Measurements from ENCODE around the gene NHERF2.

The NHERF2 gene

DNA sequence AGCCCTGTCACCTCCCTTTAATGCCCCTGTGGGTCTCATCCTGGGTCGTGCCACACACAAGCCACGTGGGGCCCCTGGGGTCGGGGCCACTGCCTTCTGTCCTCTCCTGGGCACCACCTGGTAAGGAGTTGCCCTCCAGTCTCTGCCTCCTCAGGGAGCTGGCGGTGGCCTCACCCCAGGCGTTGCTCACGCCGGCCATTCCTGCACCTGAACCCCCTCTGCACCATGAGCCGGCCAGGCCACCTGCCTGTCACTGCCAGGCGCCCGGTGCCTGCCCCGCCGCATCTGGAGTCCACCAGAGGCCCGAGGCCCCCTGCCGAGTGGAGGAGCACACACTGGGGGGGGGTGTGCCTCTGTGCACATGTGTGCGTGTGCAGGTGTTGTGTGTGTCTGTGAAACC is 10.4 kb downstream of the NHERF2 start:
- in situ Hi-C loops (cut with MboI; ENCODE audit: low sequenced_read_pairs) = no loop called here

DNA sequence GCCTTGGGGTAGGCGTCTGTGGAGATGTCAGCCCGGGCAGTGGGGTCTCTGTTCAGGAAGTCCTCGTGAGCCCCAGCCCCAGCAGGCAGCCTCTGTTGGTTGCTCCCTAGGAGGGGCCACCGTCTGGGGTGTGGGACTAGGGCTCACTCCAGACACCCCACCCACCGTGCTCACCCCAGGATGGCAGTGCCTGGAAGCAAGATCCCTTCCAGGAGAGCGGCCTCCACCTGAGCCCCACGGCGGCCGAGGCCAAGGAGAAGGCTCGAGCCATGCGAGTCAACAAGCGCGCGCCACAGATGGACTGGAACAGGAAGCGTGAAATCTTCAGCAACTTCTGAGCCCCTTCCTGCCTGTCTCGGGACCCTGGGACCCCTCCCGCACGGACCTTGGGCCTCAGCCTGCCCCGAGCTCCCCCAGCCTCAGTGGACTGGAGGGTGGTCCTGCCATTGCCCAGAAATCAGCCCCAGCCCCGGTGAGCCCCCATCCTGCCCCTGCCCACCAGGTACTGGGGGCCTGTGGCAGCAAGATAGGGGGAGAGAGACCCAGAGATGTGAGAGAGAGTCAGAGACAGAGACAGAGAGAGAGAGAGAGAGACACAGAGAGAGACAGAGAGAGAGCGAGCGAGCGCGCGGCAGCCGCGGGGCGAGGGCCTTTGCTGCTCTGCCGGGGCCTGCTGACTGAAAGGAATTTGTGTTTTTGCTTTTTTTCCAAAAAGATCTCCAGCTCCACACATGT is 11.1 kb downstream of the NHERF2 start:
- in situ Hi-C loops (cut with MboI; ENCODE audit: low sequenced_read_pairs) = no loop called here

DNA sequence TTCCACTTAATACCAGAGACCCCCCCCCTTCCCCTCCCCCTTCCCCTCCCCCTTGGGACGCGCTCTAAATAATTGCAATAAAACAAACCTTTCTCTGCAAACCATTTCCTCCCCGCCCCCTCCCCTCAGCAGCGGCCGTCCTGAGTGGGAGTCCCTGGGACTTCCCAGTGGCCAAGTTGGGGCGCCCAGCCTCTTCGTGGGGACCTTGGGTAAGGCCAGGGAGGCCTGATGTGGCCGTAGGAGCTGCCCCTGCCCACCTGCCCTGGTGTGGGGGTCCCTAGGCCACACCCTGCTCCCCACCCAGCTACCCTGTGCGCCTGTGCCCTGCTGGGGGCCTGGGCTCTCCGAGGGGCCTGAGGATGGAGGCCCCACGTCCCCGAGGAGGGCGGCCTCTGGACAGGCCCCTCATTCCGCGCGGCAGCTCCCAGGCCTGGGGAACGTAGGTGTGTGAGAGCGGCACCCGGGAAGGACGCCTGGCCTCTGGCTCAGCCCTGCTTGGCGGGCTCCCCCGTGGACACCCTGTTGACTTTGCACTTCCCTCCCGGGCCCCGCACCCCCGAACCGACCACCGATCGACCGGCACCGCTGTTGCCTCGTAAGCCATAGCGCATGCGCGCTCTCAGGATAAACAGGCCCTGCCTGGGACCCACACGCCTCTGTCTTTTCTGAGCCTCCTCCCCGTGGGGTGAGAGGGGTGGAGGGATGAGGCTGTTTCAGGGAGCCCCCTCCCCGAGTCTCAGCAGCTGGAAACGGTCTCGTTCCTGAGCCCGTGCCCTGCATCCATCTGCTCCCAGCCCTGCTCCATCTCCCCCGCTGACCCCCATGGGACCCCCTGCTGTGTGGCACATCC is 11.9 kb downstream of the NHERF2 start:
- in situ Hi-C loops (cut with MboI; ENCODE audit: low sequenced_read_pairs) = no loop called here

DNA sequence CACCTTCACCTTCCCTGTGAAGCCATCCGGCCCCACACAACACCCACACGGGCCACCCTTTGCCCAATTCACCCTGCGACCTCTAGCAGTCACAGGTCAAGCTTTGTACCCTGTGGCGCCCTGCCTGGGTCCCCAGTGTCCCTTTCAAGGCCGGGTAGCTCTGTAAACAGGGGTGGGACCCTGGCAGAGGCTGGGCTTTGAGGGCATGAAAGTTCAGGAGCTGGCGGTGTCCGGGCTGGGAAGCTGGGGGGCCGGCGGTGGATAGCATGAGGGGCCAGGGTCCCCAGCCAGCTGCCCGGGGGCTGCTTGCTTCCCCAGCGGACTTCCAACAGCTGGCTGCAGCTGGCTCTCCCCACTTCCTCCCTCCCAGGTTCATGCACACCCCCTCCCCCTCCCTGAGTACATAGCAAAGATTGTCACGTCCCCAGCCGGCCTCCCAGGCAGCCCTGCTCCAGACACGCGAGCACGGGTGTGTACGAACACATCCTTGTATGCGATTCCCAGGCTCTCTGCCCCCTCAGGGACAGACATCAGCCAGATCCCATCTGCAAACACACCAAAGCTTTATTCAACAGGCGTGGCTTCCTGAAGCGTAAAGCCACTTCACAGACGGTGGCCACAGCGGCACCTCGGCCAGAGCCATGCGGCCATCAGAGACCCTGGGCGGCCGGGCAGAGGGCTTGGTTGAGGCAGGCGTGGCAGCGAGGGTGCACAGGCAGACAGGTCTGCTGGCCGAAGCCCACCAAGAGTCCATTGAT is 12.8 kb downstream of the NHERF2 start:
- in situ Hi-C loops (cut with MboI; ENCODE audit: low sequenced_read_pairs) = no loop called here

DNA sequence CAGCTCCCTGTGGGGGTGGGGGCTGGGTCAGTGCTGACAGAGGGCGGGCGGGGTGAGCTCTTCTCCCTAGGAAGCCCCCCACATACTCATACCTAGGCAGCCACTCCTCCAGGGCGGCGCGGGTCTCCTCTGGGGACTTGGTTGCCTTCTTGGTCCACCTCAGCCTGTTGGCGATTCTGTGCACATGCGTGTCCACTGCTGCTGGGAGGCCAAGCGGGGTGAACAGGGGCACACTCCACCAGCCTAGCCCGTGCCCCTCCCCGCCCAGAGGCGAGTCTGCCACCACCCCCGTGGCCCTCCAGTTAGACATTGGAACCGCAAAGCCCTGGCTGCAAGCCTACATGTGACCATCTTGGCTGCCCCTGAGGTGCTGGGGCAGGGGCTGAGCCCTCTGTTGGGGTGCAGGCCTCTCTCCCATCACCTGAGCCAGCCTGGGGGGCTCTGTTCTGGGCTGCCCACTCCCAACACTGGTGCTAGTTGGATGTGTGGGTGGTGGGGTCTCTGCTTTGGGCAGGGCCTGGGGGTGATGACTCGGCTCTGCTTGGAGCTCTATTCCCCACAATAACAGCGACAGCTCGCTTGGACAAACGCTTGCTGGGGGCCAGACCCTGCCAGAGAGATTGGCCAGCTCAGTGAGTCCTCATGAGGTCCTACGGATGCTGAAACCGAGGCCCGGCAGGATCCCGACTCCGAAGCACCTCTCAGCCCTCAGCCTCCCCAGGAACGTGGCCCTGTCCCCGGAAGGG is 13.5 kb downstream of the NHERF2 start:
- in situ Hi-C loops (cut with MboI; ENCODE audit: low sequenced_read_pairs) = no loop called here

DNA sequence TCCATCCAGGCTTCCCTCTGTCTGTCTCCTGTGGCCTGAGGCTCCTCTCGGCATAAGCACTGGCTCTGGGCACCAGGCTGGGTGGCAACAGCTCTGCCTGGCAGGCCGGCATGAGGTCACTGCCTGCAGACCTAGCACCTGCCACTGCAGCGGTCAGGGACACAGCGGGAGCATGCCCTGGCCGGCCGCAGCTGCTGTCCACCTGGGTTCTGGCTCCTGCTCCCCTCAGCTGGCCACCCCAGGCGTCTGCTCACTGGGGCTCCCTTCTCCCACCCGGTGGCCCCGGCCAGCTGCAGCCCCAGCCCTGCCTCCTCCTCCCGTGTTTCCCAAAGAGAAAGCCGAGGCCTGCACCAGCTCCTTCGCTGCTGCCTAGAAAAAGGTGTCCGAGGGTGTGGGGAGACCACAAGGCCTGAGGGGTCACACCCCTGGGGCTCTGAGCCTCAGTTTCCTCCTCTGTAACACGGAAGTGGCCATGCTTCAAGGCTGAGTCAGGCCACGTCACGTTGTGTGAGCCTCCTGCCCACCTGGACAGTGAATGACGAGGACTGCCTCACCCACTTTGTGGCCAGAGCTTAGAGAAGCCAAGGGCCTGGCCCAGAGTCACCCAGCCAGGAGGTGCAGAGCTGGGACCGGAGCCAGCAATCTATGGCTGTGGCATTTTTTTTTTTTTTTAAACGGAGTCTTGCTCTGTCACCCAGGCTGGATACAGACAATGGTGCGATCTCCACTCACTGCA is 14.3 kb downstream of the NHERF2 start:
- in situ Hi-C loops (cut with MboI; ENCODE audit: low sequenced_read_pairs) = no loop called here

DNA sequence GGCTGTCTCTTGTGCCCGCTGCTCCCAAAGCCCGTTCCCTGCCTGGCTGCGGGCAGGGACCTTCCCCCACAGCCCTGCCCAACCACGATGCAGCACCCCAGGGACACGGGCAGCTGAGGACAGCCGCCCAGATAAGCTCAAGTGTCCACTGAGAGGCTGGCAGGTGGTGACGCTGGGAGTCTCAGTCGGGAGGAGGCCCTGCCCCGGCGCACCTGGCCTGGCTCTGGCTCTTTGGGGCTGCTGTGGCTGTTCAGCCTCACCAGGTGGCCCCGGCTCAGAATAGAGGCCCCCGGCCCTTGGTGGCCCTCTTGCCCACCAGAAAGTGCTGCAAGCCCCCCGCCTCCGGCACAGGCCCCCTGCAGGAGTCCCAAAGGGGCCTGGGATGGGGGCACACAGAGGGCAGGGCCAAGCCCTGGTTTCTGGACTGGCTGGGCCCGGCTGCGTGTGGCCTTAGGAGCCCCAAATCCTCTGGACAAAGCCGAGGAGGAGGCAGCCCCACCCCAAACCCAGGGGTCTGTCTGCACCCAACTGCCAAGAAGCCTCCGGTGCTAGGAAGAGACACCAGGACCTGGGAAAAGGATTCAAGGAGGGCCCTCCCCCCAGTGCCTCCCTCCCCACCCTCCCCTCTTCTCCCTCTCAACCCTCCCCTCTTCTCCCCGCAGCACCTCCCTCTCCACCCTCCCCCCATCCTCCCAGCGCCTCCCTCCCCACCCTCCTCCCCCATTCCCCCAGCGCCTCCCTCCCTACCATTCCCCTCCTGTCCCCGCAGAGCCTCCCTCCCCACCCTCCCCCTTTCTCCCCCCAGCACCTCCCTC is 15.7 kb downstream of the NHERF2 start:
- in situ Hi-C loops (cut with MboI; ENCODE audit: low sequenced_read_pairs) = no loop called here

DNA sequence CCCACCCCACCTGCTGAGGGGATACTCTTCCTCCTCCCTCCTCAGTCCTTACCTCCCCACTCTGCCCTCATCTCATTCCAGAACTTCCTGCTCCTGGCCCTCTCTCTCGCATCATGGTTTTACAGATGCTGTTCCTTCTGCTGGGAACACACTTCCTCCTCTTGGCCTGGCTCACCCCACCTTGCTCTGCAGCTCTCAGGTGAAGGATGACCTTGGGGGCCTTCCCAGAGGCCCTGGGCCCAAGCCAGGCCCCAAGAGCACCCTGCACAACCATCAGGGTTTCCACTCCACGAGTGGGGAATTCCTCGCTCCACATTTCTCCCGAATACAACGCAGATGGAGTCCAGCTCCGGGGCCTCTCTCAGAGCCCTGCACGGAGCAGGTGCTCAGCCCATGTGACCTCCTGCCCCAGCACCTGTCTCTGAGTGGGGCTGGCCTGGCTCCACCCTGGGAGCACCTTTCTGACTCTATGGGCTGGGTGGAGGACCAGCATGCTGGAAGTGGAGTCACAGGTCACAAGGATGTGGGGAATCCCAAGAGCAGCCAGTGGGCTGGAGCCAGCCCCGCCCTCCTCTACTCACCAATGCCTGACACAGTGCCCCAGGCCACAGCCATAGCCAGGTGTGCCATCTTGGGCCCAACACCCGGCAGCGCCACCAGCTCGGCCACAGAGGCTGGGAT is 16.4 kb downstream of the NHERF2 start:
- in situ Hi-C loops (cut with MboI; ENCODE audit: low sequenced_read_pairs) = no loop called here

DNA sequence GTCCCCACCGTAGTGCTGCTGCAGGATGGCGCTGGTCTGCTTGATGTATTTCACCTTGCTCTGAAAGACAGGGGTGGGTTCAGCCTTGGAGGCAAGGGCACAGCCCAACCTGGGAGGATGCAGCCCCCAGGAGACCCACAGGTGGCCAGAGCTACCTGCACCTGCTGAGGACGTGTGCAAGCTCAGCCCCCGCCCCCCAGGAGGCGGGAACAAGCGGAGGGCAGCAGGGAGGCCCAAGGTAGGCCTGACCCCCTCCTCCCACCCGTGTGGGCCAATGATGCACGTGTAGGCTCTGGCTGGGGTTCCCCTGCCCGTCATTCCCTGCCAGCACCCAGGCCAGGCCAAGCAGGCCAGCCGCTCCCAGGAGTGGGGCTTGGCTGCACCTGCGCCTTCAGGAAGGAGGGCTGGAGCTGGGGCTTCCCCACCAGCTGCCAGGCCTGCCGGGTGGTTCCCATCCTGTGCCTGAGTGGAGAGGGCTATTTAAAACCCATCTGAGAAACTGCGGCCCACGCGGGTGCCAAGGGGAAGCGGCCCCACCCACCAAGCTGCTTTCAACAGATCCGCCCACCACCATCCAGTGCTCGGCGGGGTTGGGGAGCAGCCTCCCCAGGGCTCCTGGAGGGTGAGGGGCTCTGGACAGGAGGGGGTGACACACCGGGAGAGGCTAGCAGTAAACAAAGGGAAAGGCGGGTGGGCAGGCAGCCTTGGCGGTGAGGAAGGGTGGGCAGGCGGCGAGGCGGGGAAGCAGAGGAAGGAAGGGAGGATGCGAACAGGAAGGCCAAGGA is 17.2 kb downstream of the NHERF2 start:
- in situ Hi-C loops (cut with MboI; ENCODE audit: low sequenced_read_pairs) = no loop called here

DNA sequence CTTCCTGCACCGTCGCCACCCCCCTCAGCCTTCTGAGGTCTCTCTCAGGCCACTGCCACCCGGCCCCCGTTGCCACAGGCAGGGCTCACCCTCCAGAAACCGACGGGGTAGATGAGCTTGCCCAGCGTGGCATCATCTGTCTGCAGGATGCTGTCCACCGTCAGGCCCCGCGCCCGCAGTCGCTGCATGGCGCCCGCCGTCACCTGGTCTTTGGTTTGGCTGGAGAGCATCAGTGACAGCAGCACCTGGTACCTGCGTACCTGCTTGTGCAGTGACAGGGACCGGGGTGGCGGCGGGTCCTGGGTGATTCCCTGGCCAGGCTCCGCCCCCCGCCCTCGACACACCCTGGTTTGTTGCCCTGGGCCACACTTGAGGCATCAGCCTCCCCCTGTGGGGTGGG is 17.8 kb downstream of the NHERF2 start:
- in situ Hi-C loops (cut with MboI; ENCODE audit: low sequenced_read_pairs) = no loop called here

DNA sequence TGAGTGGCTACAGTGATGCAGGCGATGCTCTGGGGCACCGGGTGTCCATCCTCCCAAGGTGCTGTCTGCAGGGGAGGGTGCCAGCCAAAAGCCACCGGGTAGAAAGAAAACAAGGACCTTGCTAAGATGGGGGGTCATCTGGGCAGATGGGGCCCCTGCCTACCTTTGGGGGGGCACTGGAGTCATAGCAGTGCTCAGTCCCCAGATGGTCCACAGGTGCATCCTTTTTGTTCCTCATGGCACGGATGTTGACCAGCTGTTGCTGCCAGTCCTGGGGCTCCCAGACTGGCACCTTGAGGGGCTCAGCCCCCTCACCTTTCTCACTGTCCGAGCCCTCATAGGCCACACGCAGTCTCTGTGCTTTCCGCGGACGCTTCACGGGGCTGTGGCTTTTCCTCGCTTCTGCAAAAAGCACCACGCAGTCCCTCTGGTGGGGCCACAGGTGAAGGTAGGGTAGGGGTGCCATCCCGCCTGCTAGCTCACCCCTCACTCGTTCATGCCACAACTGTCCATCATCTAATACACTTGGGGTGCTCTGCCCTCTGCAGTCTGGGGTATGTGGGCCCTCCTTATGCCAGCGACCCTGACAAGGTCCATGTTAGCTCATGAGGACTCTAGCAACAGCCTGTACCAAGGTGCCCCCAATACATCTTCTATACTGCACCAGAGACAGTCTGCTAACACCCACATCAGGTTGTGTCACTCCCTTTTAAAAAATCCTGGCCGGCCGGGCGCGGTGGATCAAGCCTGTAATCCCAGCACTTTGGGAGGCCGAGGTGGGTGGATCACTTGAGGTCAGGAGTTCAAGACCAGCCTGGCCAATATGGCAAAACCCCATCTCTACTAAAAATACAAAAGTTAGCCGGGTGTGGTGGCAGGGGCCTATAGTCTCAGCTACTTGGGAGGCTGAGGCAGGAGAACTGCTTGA is 19.5 kb downstream of the NHERF2 start:
- in situ Hi-C loops (cut with MboI; ENCODE audit: low sequenced_read_pairs) = no loop called here

DNA sequence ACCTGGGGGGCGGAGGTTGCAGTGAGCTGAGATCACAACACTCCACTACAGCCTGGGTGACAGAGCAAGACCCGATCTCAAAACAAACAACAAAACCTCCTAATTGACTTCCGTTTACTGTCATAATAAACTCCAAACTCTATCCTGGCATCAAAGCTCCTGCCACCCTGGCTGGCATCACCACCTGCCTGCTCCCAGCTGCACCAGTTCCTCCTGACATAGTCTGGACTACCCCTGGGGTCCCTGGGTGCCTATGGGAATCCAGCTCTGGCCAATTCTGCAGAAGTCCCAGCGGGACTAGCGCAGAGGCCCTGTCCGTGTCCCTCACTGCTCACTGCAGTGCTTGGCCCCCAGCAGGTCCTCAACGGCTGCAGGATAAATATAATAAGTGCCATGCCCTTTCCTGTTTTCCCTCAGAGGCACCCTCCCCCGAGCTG is 20.2 kb downstream of the NHERF2 start:
- in situ Hi-C loops (cut with MboI; ENCODE audit: low sequenced_read_pairs) = no loop called here

DNA sequence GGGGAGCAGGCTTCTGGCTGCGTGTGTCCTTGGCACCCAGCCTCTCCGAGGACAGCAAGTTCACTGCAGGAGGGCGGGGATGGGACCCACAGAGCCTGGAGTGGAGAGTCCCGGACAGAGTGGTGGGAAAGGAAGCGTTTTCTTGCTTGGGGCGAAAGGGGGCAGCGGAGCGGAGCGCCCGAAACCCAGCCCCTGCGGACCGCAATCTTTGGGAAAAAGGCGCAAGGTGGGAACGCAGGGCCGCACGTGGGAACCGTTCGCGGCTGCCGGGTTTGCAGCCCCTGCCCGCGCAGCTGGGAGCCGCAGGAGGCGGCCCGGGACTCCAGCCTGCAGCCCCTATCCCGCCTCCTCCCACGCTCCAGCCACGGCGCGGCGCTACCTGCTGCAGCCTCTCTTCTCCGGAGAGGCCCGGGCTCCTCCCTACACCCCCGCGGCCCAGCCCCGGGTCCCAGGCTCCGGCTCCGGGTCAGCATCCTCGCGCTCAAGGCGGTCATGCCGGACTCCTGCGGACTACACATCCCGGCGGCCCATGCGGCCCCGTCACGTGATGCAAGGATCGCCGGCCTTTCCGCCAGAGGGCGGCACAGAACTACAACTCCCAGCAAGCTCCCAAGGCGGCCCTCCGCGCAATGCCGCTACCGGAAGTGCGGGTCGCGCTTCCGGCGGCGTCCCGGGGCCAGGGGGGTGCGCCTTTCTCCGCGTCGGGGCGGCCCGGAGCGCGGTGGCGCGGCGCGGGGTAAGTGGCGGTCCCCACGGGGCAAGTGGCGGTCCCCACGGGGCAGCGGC is 20.8 kb downstream of the NHERF2 start, which contains the start of the genes NTHL1 and TSC2:
NTHL1 (minus strand) TSS at position 505 of the 786 bp plus-strand sequence; CDS start at position 494, 11 bp downstream.
TSC2 (plus strand) TSS at position 656 of the 786 bp plus-strand sequence. CDS start 631 bp downstream, outside the sequence.
- in situ Hi-C loops (cut with MboI; ENCODE audit: low sequenced_read_pairs) = no loop called here

DNA sequence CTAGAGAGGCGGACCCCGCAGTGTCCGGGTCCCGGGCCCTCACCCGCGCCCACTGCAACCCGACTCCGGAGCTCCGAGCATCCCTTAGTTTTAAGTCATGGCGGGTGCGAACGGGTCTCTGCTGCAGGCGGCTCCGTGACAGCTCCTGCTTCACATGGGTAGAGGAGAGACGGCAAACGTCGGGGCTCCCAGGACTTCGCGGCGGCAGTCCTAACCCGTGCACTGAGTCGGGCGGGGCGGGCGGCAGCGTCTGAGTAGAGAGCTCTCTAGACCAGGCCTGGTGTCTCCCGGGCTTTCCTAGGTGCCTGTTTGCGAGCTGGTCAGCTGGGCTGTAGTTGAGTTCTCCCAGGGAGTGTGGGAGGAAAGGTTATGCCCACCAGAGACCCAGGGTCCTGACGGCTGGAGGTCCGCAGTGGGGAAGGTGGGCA is 21.4 kb downstream of the NHERF2 start:
- in situ Hi-C loops (cut with MboI; ENCODE audit: low sequenced_read_pairs) = no loop called here

DNA sequence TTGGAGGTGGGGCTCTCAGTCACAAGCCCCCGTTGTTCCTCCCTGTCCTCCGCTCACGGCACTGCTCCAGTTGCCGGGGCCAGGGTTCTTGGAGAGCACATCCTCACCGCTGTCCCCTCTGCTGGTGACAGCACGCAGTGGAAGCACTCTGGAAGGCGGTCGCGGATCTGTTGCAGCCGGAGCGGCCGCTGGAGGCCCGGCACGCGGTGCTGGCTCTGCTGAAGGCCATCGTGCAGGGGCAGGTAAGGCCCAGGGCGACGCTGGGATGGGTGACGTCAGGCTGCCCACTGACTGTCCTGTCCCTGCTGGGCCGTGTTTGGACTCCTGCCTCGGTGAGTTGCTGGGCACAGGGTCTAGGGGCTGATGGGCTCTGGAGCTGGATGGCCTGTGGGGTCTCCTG is 26.5 kb downstream of the NHERF2 start:
- in situ Hi-C loops (cut with MboI; ENCODE audit: low sequenced_read_pairs) = no loop called here

DNA sequence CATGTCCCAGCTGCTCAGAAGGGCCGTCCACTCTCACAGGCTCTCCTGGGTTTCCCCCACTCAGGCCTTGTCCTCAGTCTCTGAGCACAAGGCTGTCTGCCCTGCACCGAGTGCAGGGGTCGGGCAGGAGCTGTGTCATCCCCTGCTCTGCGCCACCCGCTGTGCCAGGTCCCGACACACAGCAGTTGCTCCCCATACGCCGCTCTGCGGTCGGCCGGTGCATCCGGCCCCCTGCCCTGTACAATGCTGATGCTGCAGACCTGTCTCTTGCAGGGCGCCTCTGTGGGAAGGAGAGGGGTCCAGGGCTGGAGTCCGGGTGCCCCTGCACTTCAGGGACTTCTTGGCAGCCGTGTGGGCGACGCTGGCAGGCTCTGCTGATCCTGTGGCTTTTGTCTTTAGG is 27.2 kb downstream of the NHERF2 start:
- in situ Hi-C loops (cut with MboI; ENCODE audit: low sequenced_read_pairs) = no loop called here

All from HL-60/S4 (cell line).